Endothelial cell of umbilical vein (primary cell): ENCODE measurements around the gene BRF1. TPM values are rescaled to one million over a fixed set of nuclear protein-coding genes. Genes with fewer than 3 reads are reported as not detected.

Experiments
- BruUV-seq: library from RNA; stranded (reverse); fragments of 400-500 nt; replicated peaks from 2 replicates; lab custom pipeline; 2021; lab: Mats Ljungman, UMichigan
- CTCF ChIA-PET: fragments of 300-600, 350-600 bp; sonication (Branson Sonifier 250); formaldehyde crosslinking; loops from one replicate; lab custom pipeline; 2021; ENCODE audit warnings: antibody characterized with exemption, inconsistent platforms; lab: Charles Lee
- POLR2A ChIA-PET: fragments of 300-600, 350-600 bp; sonication (Branson Sonifier 250); formaldehyde crosslinking; loops from one replicate; lab custom pipeline; 2021; ENCODE audit warnings: antibody characterized with exemption, inconsistent platforms; lab: Charles Lee
- DNase-seq: peaks from one replicate; pipeline ENCODE4 v3.0.0-alpha.2; 2011; ENCODE audit warnings: low read depth, low spot score
- FAIRE-seq: peaks from 2 replicates; lab custom pipeline; 2011; peaks lifted over from hg19 to GRCh38; lab: Jason Lieb, UNC
- H2AFZ ChIP-seq: 2 replicates; pipeline ENCODE4 v1.6.0; 2012; ENCODE audit warnings: low read depth, low read length, control low read depth, inconsistent platforms
- H3K27ac ChIP-seq: 2 replicates; pipeline ENCODE4 v1.5.1; 2011; ENCODE audit warnings: low read depth, mild to moderate bottlenecking, control low read depth, low read length, moderate library complexity; ENCODE audit not compliant: insufficient read depth
- H3K27me3 ChIP-seq, 2 experiments: 2 replicates each; pipeline versions ENCODE4 v1.6.0 to v1.6.1; 2011; ENCODE audit warnings: low read length in 2 of 2, mixed read lengths in 1 of 2; ENCODE audit not compliant: control insufficient read depth in 2 of 2, insufficient read depth in 2 of 2
- H3K36me3 ChIP-seq, 2 experiments: 2 replicates in 1 of 2; 3 replicates in 1 of 2; pipeline ENCODE4 v1.5.1; 2011; ENCODE audit warnings: low read length in 2 of 2, mild to moderate bottlenecking in 1 of 2, moderate library complexity in 1 of 2; ENCODE audit not compliant: control insufficient read depth in 2 of 2, insufficient read depth in 2 of 2; ENCODE audit errors: extremely low read depth in 1 of 2
- H3K4me1 ChIP-seq: 3 replicates; pipeline ENCODE4 v1.5.1; 2011; ENCODE audit warnings: mild to moderate bottlenecking, low read length; ENCODE audit not compliant: control insufficient read depth, insufficient read depth; ENCODE audit errors: extremely low read depth
- H3K4me2 ChIP-seq: 2 replicates; pipeline ENCODE4 v1.6.1; 2011; ENCODE audit warnings: low read length, control low read depth, mixed read lengths; ENCODE audit not compliant: insufficient read depth
- H3K4me3 ChIP-seq, 3 experiments: fragments of 200-600 bp in 1 of 3; sonication (generic), shearing (Covaris generic) in 1 of 3; replicated peaks in 1 of 3; 2 replicates each; pipeline ENCODE4 v1.5.1; 2011 to 2016; ENCODE audit warnings: control low read depth in 3 of 3, low read length in 3 of 3, mild to moderate bottlenecking in 2 of 3, inconsistent platforms in 1 of 3, low read depth in 1 of 3, moderate library complexity in 1 of 3; ENCODE audit not compliant: insufficient read depth in 1 of 3
- H3K79me2 ChIP-seq: 2 replicates; pipeline ENCODE4 v1.6.0; 2012; ENCODE audit warnings: low read length, inconsistent platforms; ENCODE audit not compliant: control insufficient read depth, insufficient read depth
- H3K9ac ChIP-seq: replicated peaks from 2 replicates; pipeline ENCODE3; 2011; ENCODE audit warnings: low read length, control low read depth; ENCODE audit not compliant: insufficient read depth; ENCODE audit errors: extremely low read depth
- H3K9me1 ChIP-seq: replicated peaks from 3 replicates; pipeline ENCODE4 v1.6.0; 2011; ENCODE audit warnings: mild to moderate bottlenecking, low read length; ENCODE audit not compliant: control insufficient read depth, insufficient read depth; ENCODE audit errors: extremely low read depth
- H3K9me3 ChIP-seq: replicated peaks from 2 replicates; pipeline ENCODE4 v1.5.1; 2012; ENCODE audit warnings: low read length, inconsistent platforms; ENCODE audit not compliant: control insufficient read depth, insufficient read depth
- H4K20me1 ChIP-seq: replicated peaks from 2 replicates; pipeline ENCODE3; 2011; ENCODE audit warnings: mild to moderate bottlenecking, low read length; ENCODE audit not compliant: control insufficient read depth, insufficient read depth; ENCODE audit errors: extremely low read depth
- CTCF ChIP-seq, 2 donors: IDR thresholded peaks; 1 replicate in 1 of 2; 2 replicates in 1 of 2; pipeline ENCODE4 v1.5.1; 2011; ENCODE audit warnings: low read length in 2 of 2, mild to moderate bottlenecking in 2 of 2, moderate library complexity in 2 of 2, control low read depth in 1 of 2, inconsistent platforms in 1 of 2, low read depth in 1 of 2; ENCODE audit not compliant: insufficient read depth in 1 of 2; ENCODE audit errors: extremely low read depth in 1 of 2
- EZH2 ChIP-seq: IDR thresholded peaks from 2 replicates; pipeline ENCODE4 v1.6.1; 2012; ENCODE audit warnings: borderline replicate concordance, low read depth, mild to moderate bottlenecking, moderate library complexity, low read length, inconsistent platforms; ENCODE audit not compliant: severe bottlenecking
- FOS ChIP-seq: IDR thresholded peaks from 2 replicates; pipeline ENCODE4 v1.6.1; 2011; ENCODE audit warnings: mild to moderate bottlenecking, low read length, moderate library complexity, borderline replicate concordance; ENCODE audit not compliant: insufficient read depth
- GATA2 ChIP-seq: IDR thresholded peaks from 2 replicates; pipeline ENCODE4 v1.7.0; 2011; ENCODE audit warnings: low read depth, mild to moderate bottlenecking, moderate library complexity, mixed read lengths, low read length; ENCODE audit not compliant: insufficient read length, insufficient read depth
- JUN ChIP-seq: IDR thresholded peaks from 2 replicates; pipeline ENCODE4 v1.6.1; 2011; ENCODE audit warnings: borderline replicate concordance, low read depth; ENCODE audit not compliant: insufficient read length, insufficient read depth
- MAX ChIP-seq: IDR thresholded peaks from 2 replicates; pipeline ENCODE4 v1.6.1; 2011; ENCODE audit not compliant: insufficient read depth, insufficient read length
- MYC ChIP-seq: IDR thresholded peaks from one replicate; pipeline ENCODE4 v1.6.1; 2011; ENCODE audit warnings: mild to moderate bottlenecking, low read depth, low read length
- POLR2A ChIP-seq: IDR thresholded peaks from 2 replicates; pipeline ENCODE4 v1.6.1; 2012; ENCODE audit warnings: low read depth, mild to moderate bottlenecking, control low read depth, low read length
- POLR2AphosphoS5 ChIP-seq: IDR thresholded peaks from 2 replicates; pipeline ENCODE4 v1.6.1; 2012; ENCODE audit warnings: low read depth, mild to moderate bottlenecking, control low read depth, low read length, moderate library complexity; ENCODE audit not compliant: insufficient read depth
- dilution Hi-C: fragments of 300-500 bp; cut with MboI; formaldehyde crosslinking; loops from one replicate; pipeline ENCODE4 v1.15.0; 2019; ENCODE audit warnings: low sequenced_read_pairs; ENCODE audit not compliant: extremely low pct_ligation_motif_present
- intact Hi-C: fragments of 100-400 bp; cut with micrococcal nuclease; formaldehyde crosslinking; loops from one replicate; pipeline ENCODE4 v1.10.0; 2022
- polyA plus RNA-seq, 4 experiments: library from polyadenylated mRNA; depleted of rRNA in 3 of 4; stranded (reverse) in 3 of 4; unstranded in 1 of 4; fragments of >200 nt; gene quantifications; 2 replicates each; pipeline versions ENCODE4 v1.2.1 to v1.2.3, GENCODE V29; 2011 to 2012; ENCODE audit warnings: missing spikeins in 1 of 4
- total RNA-seq: library from RNA; stranded (reverse); gene quantifications from 2 replicates; pipeline ENCODE4 v1.2.3, GENCODE V29; 2021

Gene BRF1
- total and polyA plus RNA-seq, 2 donors (not counting 3 experiments of a cell fraction or from before 2014, with no cell fraction given): 19.0 to 47.2 TPM

DNA sequence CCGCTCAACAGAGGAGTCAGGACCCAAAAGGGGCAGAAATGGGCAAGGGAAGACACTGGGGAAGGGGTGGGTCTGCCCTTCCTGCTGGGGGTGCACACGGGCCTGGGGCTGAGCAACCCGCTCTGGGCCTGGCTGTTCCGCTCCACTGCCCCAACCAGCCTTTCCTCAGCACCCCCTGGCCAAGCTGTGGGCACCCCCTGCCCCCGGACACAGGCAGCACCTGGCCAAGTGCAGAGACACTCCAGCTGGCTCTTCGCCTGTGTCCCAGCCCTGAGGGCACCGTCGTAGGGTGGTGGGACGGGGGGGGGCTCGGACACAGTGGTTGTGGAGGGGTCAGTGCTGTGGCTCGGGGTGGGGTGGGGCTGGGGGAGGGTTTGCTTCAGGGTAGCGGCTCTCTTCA lies 24.1 kb upstream of the BRF1 start:
- H3K36me3 ChIP-seq: no peaks in the 10 kb centered on the region
- H4K20me1 ChIP-seq: no peaks in the 10 kb centered on the region
- no peak overlapping the region for H3K27ac ChIP-seq
- H3K4me1 ChIP-seq: no peaks in the 10 kb centered on the region
- intact Hi-C loops (no loop called here), dilution Hi-C loops (no loop called here)
- H3K9me3 ChIP-seq: no peaks in the 10 kb centered on the region
- H3K79me2 ChIP-seq: peaks cover 11% of the 10 kb centered on the region
- CTCF ChIA-PET: no interaction called here
- no peak overlapping the region for H3K4me3 ChIP-seq
- DNase-seq (no peak), FAIRE-seq (no peak)
- no peaks in the 10 kb centered on the region for H3K9me1 ChIP-seq
- H2AFZ ChIP-seq: no peak overlapping the region
- TF ChIP-seq EZH2 (no peak), POLR2A (no peak), FOS (no peak), MYC (no peak), CTCF (IDR thresholded peaks at IDR 0.05; ENCODE audit: extremely low read depth in 1 of 2, insufficient read depth in 1 of 2, low read depth in 1 of 2, low read length in 2 of 2) (no peak), MAX (no peak), GATA2 (no peak), JUN (no peak), POLR2AphosphoS5 (no peak)
- POLR2A ChIA-PET: interaction anchor here (0.6 kb wide), 1 partner anchor 98 kb away, joined by 3 read pairs; no protein-coding TSS in a partner anchor
- no peaks in the 10 kb centered on the region for H3K27me3 ChIP-seq
- no peak overlapping the region for H3K4me2 ChIP-seq
- no TSS peak for BruUV-seq
- no peak overlapping the region for H3K9ac ChIP-seq
